SU-DHL-6 (cell line): Measurements from ENCODE around the gene MTRF1.

Source experiments
- H2AFZ ChIP-seq: fragments of 200-600 bp; sonication (generic); 2 replicates; pipeline ENCODE4 v1.6.1; 2014; ENCODE audit warnings: low read depth, mild to moderate bottlenecking, moderate library complexity, mixed read lengths, antibody characterized with exemption, low read length; ENCODE audit not compliant: severe bottlenecking
- H3F3A ChIP-seq: fragments of 200-600 bp; shearing (Covaris generic); 2 replicates; pipeline ENCODE4 v1.6.0; 2016; ENCODE audit warnings: antibody characterized with exemption, mild to moderate bottlenecking; ENCODE audit not compliant: insufficient read depth
- H3K27ac ChIP-seq: fragments of 200-600 bp; sonication (generic); 2 replicates; pipeline ENCODE4 v1.5.1; 2016; ENCODE audit warnings: low read depth, mild to moderate bottlenecking, low read length, moderate library complexity, mixed read lengths
- H3K27me3 ChIP-seq: fragments of 200-600 bp; sonication (generic), shearing (Covaris generic); 2 replicates; pipeline ENCODE4 v1.6.0; 2014; ENCODE audit warnings: mild to moderate bottlenecking, low read length
- H3K36me3 ChIP-seq: fragments of 200-600 bp; sonication (generic); 2 replicates; pipeline ENCODE4 v1.6.1; 2014; ENCODE audit warnings: mild to moderate bottlenecking, low read length, mixed read lengths
- H3K4me2 ChIP-seq: fragments of 300-600, 200-600 bp; shearing (Covaris generic), sonication (generic); 2 replicates; pipeline ENCODE4 v1.6.0; 2014; ENCODE audit warnings: low read length, low read depth, mild to moderate bottlenecking; ENCODE audit not compliant: poor library complexity, severe bottlenecking
- H3K4me3 ChIP-seq: fragments of 200-600 bp; sonication (generic); 2 replicates; pipeline ENCODE4 v1.5.1; 2014; ENCODE audit warnings: antibody characterized with exemption, low read length, mild to moderate bottlenecking, mixed read lengths; ENCODE audit not compliant: insufficient read depth, poor library complexity, severe bottlenecking
- H3K79me2 ChIP-seq: fragments of 200-600 bp; sonication (generic); 2 replicates; pipeline ENCODE4 v1.6.1; 2014; ENCODE audit warnings: mild to moderate bottlenecking, low read length, moderate library complexity; ENCODE audit not compliant: insufficient read depth
- H3K9ac ChIP-seq: fragments of 200-600 bp; sonication (generic); 2 replicates; pipeline ENCODE4 v1.7.0; 2014; ENCODE audit warnings: mild to moderate bottlenecking, low read length
- H3K9me2 ChIP-seq: fragments of 200-600 bp; sonication (generic); replicated peaks from 2 replicates; pipeline ENCODE4 v1.6.1; 2014; ENCODE audit warnings: low read length; ENCODE audit not compliant: insufficient read depth
- H3K9me3 ChIP-seq: fragments of 200-600 bp; sonication (generic); 2 replicates; pipeline ENCODE4 v1.6.1; 2014; ENCODE audit warnings: low read length, mixed read lengths; ENCODE audit not compliant: insufficient read depth
- H4K20me1 ChIP-seq: fragments of 200-600 bp; sonication (generic); 2 replicates; pipeline ENCODE4 v1.6.1; 2014; ENCODE audit warnings: low read depth, mild to moderate bottlenecking, antibody characterized with exemption, low read length, moderate library complexity, mixed read lengths
- CTCF ChIP-seq: fragments of 200-600 bp; sonication (generic); IDR thresholded peaks from one replicate; pipeline ENCODE4 v1.5.1; 2017; ENCODE audit warnings: antibody characterized with exemption, mild to moderate bottlenecking, low read length, moderate library complexity; ENCODE audit not compliant: insufficient read depth, poor library complexity, severe bottlenecking
- EZH2phosphoT487 ChIP-seq: fragments of 200-600 bp; sonication (generic), shearing (Covaris generic); conservative IDR thresholded peaks from 2 replicates; pipeline ENCODE4 v1.6.1; 2018; ENCODE audit warnings: mild to moderate bottlenecking, antibody characterized with exemption, low read length, moderate library complexity, mixed read lengths

MTRF1 gene

GRCh38 chr13:41220401-41220800 is 43.0 kb downstream of the MTRF1 start:
- Histone ChIP-seq H3K9me3 (no peaks in the 10 kb centered on the region), H3K4me2 (no peak overlapping the region), H3K9ac (no peak overlapping the region), H4K20me1 (no peaks in the 10 kb centered on the region), H3K4me3 (no peak overlapping the region), H3K9me2 (no peaks in the 10 kb centered on the region), H3K79me2 (no peaks in the 10 kb centered on the region), H3K27ac (no peak overlapping the region), H3K27me3 (no peaks in the 10 kb centered on the region), H3F3A (0 out of 2 replicates have a peak, but pooled peaks cover 13% of the 10 kb centered on the region), H3K36me3 (peaks cover 21% of the 10 kb centered on the region; the same call in 1 of the 2 replicates), H2AFZ (no peak overlapping the region)
- TF ChIP-seq CTCF (no peak), EZH2phosphoT487 (no peak)

- no peaks in the 10 kb centered on the region for H3K27me3 ChIP-seq
These were observed 47.2 kb downstream of the MTRF1 start for GRCh38 chr13:41216160-41216559.

GRCh38 chr13:41213919-41214318 is 49.5 kb downstream of the MTRF1 start:
- H3K9ac ChIP-seq, result no peak overlapping the region
- TF ChIP-seq EZH2phosphoT487, result no peak
- TF ChIP-seq CTCF, result no peak
- H3K36me3 ChIP-seq, result peaks cover 17% of the 10 kb centered on the region; the same call in 1 of the 2 replicates
- no peaks in the 10 kb centered on the region for H3K27me3 ChIP-seq
- peaks cover 8% of the 10 kb centered on the region; the same call in 1 of the 2 replicates for H3K9me3 ChIP-seq
- no peaks in the 10 kb centered on the region for H4K20me1 ChIP-seq
- H3K9me2 ChIP-seq, result no peaks in the 10 kb centered on the region
- no peak overlapping the region for H3K4me2 ChIP-seq
- H2AFZ ChIP-seq, result no peak overlapping the region
- H3F3A ChIP-seq, result 0 out of 2 replicates have a peak, but pooled peaks cover 4% of the 10 kb centered on the region
- H3K79me2 ChIP-seq, result no peaks in the 10 kb centered on the region
- H3K4me3 ChIP-seq, result no peak overlapping the region
- H3K27ac ChIP-seq, result no peak overlapping the region

More at GRCh38 chr13:41216160-41216559, 47.2 kb downstream of the MTRF1 start:
- Histone ChIP-seq H3K36me3 (peaks cover 17% of the 10 kb centered on the region; the same call in 1 of the 2 replicates), H2AFZ (no peak overlapping the region), H3K27ac (no peak overlapping the region), H3K4me2 (no peak overlapping the region), H3K79me2 (no peaks in the 10 kb centered on the region), H3K9me2 (no peaks in the 10 kb centered on the region), H3K9me3 (peaks cover 6% of the 10 kb centered on the region; the same call in 1 of the 2 replicates), H3F3A (0 out of 2 replicates have a peak, but pooled peaks cover 4% of the 10 kb centered on the region), H4K20me1 (no peaks in the 10 kb centered on the region), H3K4me3 (no peak overlapping the region), H3K9ac (no peak overlapping the region)
- no peak for TF ChIP-seq CTCF
- no peak for TF ChIP-seq EZH2phosphoT487
